OCI-LY1 (cell line): ENCODE data around the gene ID2.

Experiments used
- CTCF ChIP-seq: fragments of 200-600 bp; sonication (generic), shearing (Covaris generic); IDR thresholded peaks from 2 replicates; pipeline ENCODE4 v1.5.1; 2017; ENCODE audit warnings: mild to moderate bottlenecking, antibody characterized with exemption, low read length, moderate library complexity, mixed read lengths
- EZH2 ChIP-seq: fragments of 200-600 bp; sonication (generic), shearing (Covaris generic); IDR thresholded peaks from 2 replicates; pipeline ENCODE4 v1.8.0; 2017; ENCODE audit warnings: borderline replicate concordance, mixed run types, mild to moderate bottlenecking, antibody characterized with exemption, low read length, moderate library complexity, mixed read lengths

GRCh38 chr2:8659735-8660492, 21.9 kb upstream of the ID2 start:
- TF ChIP-seq CTCF (no peak), EZH2 (no peak)
